Right atrium auricular region (tissue), 2 donors: ENCODE measurements around the gene MAD2L2. TPM values are rescaled to one million over a fixed set of nuclear protein-coding genes. Genes with fewer than 3 reads are reported as not detected.

Source experiments
- DNase-seq: peaks from one replicate; pipeline ENCODE4 v3.0.0-alpha.2; 2019; ENCODE audit warnings: low spot score
- H3K27ac ChIP-seq, 2 donors: fragments of 200-600 bp; sonication (generic); 1 replicate in 1 of 2; 2 replicates in 1 of 2; pipeline ENCODE4 v1.5.1; 2016 to 2019
- H3K27me3 ChIP-seq, 2 donors: fragments of 200-600 bp; sonication (generic); one replicate each; pipeline versions ENCODE4 v1.5.1 to v1.6.0; 2017 to 2019
- H3K36me3 ChIP-seq: fragments of 200-600 bp; sonication (generic); one replicate; pipeline ENCODE4 v1.5.1; 2016
- H3K4me1 ChIP-seq, 2 donors: fragments of 200-600 bp; sonication (generic); one replicate each; pipeline versions ENCODE4 v1.5.1 to v1.6.0; 2017 to 2019
- H3K4me3 ChIP-seq, 2 donors: fragments of 200-600 bp; sonication (generic); 1 replicate in 1 of 2; 2 replicates in 1 of 2; pipeline ENCODE4 v1.5.1; 2017 to 2019; ENCODE audit warnings: mild to moderate bottlenecking in 1 of 2, moderate library complexity in 1 of 2
- H3K9me3 ChIP-seq, 2 donors: fragments of 200-600 bp; sonication (generic); one replicate each; pipeline ENCODE4 v1.5.1; 2019
- total RNA-seq, 2 donors: library from RNA; depleted of rRNA; stranded (reverse); fragments of >200 nt; gene quantifications; one replicate each; pipeline ENCODE4 v1.1.0, GENCODE V29; 2016
- TF ChIP-seq, protein P1 (sequence below), 2 donors: fragments of 200-600 bp; sonication (generic); IDR thresholded peaks; one replicate each; pipeline ENCODE4 v1.5.1; 2019; ENCODE audit warnings: antibody characterized with exemption in 2 of 2

The MAD2L2 gene
- total RNA-seq, 2 donors from 2014 or later: 18.7 to 31.1 TPM

- DNase-seq: no peak
- Histone ChIP-seq H3K27ac (no peak overlapping the region), H3K4me3 (peak overlapping the region in 1 of 2 donors; percentile 36), H3K4me1 (peaks cover 0 to 31% of the 10 kb centered on the region in 2 donors), H3K27me3 (peaks cover 9 to 33% of the 10 kb centered on the region in 2 donors), H3K36me3 (no peaks in the 10 kb centered on the region), H3K9me3 (no peaks in the 10 kb centered on the region)
- TF ChIP-seq, protein P1, sequence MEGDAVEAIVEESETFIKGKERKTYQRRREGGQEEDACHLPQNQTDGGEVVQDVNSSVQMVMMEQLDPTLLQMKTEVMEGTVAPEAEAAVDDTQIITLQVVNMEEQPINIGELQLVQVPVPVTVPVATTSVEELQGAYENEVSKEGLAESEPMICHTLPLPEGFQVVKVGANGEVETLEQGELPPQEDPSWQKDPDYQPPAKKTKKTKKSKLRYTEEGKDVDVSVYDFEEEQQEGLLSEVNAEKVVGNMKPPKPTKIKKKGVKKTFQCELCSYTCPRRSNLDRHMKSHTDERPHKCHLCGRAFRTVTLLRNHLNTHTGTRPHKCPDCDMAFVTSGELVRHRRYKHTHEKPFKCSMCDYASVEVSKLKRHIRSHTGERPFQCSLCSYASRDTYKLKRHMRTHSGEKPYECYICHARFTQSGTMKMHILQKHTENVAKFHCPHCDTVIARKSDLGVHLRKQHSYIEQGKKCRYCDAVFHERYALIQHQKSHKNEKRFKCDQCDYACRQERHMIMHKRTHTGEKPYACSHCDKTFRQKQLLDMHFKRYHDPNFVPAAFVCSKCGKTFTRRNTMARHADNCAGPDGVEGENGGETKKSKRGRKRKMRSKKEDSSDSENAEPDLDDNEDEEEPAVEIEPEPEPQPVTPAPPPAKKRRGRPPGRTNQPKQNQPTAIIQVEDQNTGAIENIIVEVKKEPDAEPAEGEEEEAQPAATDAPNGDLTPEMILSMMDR (IDR thresholded peaks at IDR 0.05): no peak
Measured at GRCh38 chr1:11691928-11692711, 11.2 kb upstream of the MAD2L2 start.

DNA sequence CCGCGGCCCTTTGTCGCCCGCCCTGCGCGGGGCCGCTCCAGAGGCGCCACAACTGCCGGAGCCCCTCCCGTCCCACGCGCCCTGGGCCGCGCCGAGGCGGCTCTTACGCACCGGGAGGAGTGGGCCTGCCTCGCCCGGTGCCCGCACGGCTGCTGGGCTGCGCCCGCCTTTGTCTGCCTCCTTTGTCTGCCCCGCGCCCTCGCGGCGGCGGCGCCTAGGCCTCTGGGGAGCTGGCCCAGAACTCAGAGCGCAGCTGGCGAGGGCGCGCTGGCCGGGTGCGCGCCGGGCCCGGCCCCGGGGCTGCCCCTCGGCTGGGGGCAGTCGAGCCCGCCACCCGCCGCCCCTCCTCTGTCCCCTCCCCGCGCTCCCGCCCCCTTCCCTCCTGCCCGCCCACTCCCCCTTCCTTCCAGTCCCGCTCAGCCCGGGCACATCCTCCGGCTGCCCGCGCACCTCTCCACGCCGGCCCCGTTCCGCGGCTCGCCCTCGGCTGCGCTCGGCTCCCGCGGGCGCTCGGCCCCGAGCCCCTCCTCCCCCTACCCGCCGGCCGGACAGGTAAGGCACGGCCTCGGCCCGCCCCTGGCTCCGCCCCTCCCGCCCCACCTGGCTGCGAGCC, 10.5 kb upstream of the MAD2L2 start, which contains the start of gene DRAXIN:
Gene DRAXIN, plus strand, starts transcription at position 409 of the 613 bp plus-strand sequence. CDS start 14,549 bp downstream, outside the sequence.
- Histone ChIP-seq H3K4me3 (peak within 1 kb of the TSS in 1 of 2 donors; percentile 36), H3K9me3 (no peaks in the 10 kb centered on the region), H3K36me3 (no peaks in the 10 kb centered on the region), H3K4me1 (peaks cover 0 to 31% of the 10 kb centered on the region in 2 donors), H3K27ac (no peak within 1 kb of the TSS), H3K27me3 (peaks cover 9 to 33% of the 10 kb centered on the region in 2 donors)
- TF ChIP-seq, protein P1 (IDR thresholded peaks at IDR 0.05): no peak
- DNase-seq: no peak

- H3K27ac ChIP-seq: no peak overlapping the region
- peaks cover 0 to 31% of the 10 kb centered on the region in 2 donors for H3K4me1 ChIP-seq
- H3K27me3 ChIP-seq: peaks cover 9 to 33% of the 10 kb centered on the region in 2 donors
- no peaks in the 10 kb centered on the region for H3K36me3 ChIP-seq
- DNase-seq: no peak
- no peaks in the 10 kb centered on the region for H3K9me3 ChIP-seq
- TF ChIP-seq, protein P1 (IDR thresholded peaks at IDR 0.05): no peak
- H3K4me3 ChIP-seq: peak overlapping the region in 1 of 2 donors; percentile 36
Measured at GRCh38 chr1:11690397-11691301, 9.7 kb upstream of the MAD2L2 start.

DNA sequence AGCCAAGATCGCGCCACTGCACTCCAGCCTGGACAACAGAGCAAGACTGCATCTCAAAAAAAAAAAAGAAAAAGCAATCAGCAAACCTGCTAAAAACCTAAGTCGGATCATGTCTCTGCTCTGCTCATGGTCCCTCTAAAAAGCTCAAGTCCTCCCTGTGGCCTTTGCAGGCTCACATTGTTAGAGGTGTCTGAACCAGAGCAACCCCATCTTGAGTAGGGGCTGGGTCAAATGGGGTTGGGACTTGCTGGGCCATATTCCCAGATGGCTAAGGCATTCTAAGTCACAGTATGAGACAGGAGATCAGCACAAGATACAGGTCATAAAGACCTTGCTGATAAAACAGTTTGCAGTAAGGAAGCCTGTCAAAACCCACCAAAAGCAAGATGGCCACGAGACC, 7.6 kb upstream of the MAD2L2 start:
- Histone ChIP-seq H3K9me3 (no peaks in the 10 kb centered on the region), H3K27me3 (peaks cover 9 to 28% of the 10 kb centered on the region in 2 donors), H3K4me1 (peaks cover 0 to 30% of the 10 kb centered on the region in 2 donors), H3K27ac (no peak overlapping the region), H3K4me3 (no peak overlapping the region), H3K36me3 (no peaks in the 10 kb centered on the region)
- DNase-seq: no peak
- TF ChIP-seq, protein P1 (IDR thresholded peaks at IDR 0.05): no peak

- Histone ChIP-seq H3K9me3 (no peaks in the 10 kb centered on the region), H3K36me3 (no peaks in the 10 kb centered on the region), H3K27ac (no peak overlapping the region), H3K4me1 (peaks cover 0 to 11% of the 10 kb centered on the region in 2 donors), H3K4me3 (no peak overlapping the region), H3K27me3 (peaks cover under 1 to 4% of the 10 kb centered on the region in 2 donors)
- TF ChIP-seq, protein P1 (IDR thresholded peaks at IDR 0.05): no peak
- no peak for DNase-seq
Measured at GRCh38 chr1:11685210-11685752, 4.3 kb upstream of the MAD2L2 start.
